ENCODE measurements around the gene OTUD6A.
"Not testable (repeated sequence)": the region's sequence is repeated elsewhere in the genome, so short reads cannot be mapped to it uniquely, and the experiment has no call there.

The OTUD6A gene

GRCh38 chrX:70049406-70049805 is 12.9 kb upstream of the OTUD6A start:
- no peak for DNase-seq

- no peak for DNase-seq
Measured at GRCh38 chrX:70049925-70050324, 12.3 kb upstream of the OTUD6A start, which contains the start of gene AWAT2. TSS of gene AWAT2 (minus strand) at chrX:70049938. CDS start at chrX:70049932, 6 bp downstream.

- no peak for DNase-seq
Measured at GRCh38 chrX:70052895-70053615, 9.2 kb upstream of the OTUD6A start.

- DNase-seq, result no peak
Measured at GRCh38 chrX:70054391-70054790, 7.9 kb upstream of the OTUD6A start.

GRCh38 chrX:70062961-70063550 is 799 bp downstream of the OTUD6A start:
- DNase-seq, result no peak

GRCh38 chrX:70066646-70067045 is 4.4 kb downstream of the OTUD6A start:
- DNase-seq, result no peak

GRCh38 chrX:70079297-70079696 is 17.0 kb downstream of the OTUD6A start:
- DNase-seq, result no peak

GRCh38 chrX:70079870-70080269 is 17.6 kb downstream of the OTUD6A start:
- DNase-seq, result no peak

GRCh38 chrX:70082723-70083122 is 20.5 kb downstream of the OTUD6A start:
- no peak for DNase-seq

GRCh38 chrX:70084592-70085240 is 22.5 kb downstream of the OTUD6A start:
- DNase-seq, result no peak

GRCh38 chrX:70087857-70088630 is 25.8 kb downstream of the OTUD6A start:
- DNase-seq, result no peak

- DNase-seq, result no peak
Measured at GRCh38 chrX:70088751-70089150, 26.5 kb downstream of the OTUD6A start.

- no peak for DNase-seq
Measured at GRCh38 chrX:70089604-70090297, 27.5 kb downstream of the OTUD6A start.

GRCh38 chrX:70092247-70092646 is 30.0 kb downstream of the OTUD6A start:
- DNase-seq, result no peak

GRCh38 chrX:70096052-70096451 is 33.8 kb downstream of the OTUD6A start:
- DNase-seq, result no peak

- DNase-seq, result no peak
Measured at GRCh38 chrX:70105229-70105628, 43.0 kb downstream of the OTUD6A start.

- not testable (repeated sequence) for DNase-seq
Measured at GRCh38 chrX:70111436-70112026, 49.3 kb downstream of the OTUD6A start.
